ENCODE results near the gene RASSF10. TPM values are rescaled to one million over a fixed set of nuclear protein-coding genes. Genes with fewer than 3 reads are reported as not detected.

Gene RASSF10
- total RNA-seq, 1 experiment from 2014 or later: not detected

- no peak overlapping the region for H3K27ac ChIP-seq (ENCODE audit: low read depth, low read length)
- no peaks in the 10 kb centered on the region for H3K79me2 ChIP-seq (ENCODE audit: insufficient read depth, low read length)
- ATAC-seq (no peak), DNase-seq (ENCODE audit: low read depth, low spot score) (no peak)
- H3K4me1 ChIP-seq (ENCODE audit: control insufficient read depth in 1 of 2, insufficient read depth in 2 of 2, low read length in 2 of 2): no peaks in the 10 kb centered on the region
- H3K4me3 ChIP-seq (replicated peaks in 1 of 2; ENCODE audit: low read depth in 1 of 2, low read length in 2 of 2): no peak overlapping the region
- intact Hi-C loops (cut with micrococcal nuclease): no loop called here
- H3K9me2 ChIP-seq (ENCODE audit: insufficient read depth): no peaks in the 10 kb centered on the region
- H2AFZ ChIP-seq (ENCODE audit: low read depth, low read length, poor library complexity, severe bottlenecking): no peak overlapping the region
- RAD21 ChIA-PET (ENCODE audit: low non-redundant PET in 1 of 2, low total read pairs in 2 of 2, uncharacterized antibody in 2 of 2, unreplicated experiment in 2 of 2): interaction anchor here in 1 of 2 experiments (0.6 kb wide), 1 partner anchor 909 kb away, joined by 3 read pairs; no protein-coding TSS in a partner anchor
- TF ChIP-seq SP1 (IDR thresholded peaks at IDR 0.05; ENCODE audit: low read depth): no peak
- TF ChIP-seq CEBPB (IDR thresholded peaks at IDR 0.05; ENCODE audit: low read depth): no peak
- TF ChIP-seq EZH2phosphoT487 (IDR thresholded peaks at IDR 0.05; ENCODE audit: borderline replicate concordance): no peak
- no peak for TF ChIP-seq TCF7L2 (IDR thresholded peaks at IDR 0.05; ENCODE audit: borderline replicate concordance, extremely low read depth, insufficient read depth, insufficient read length)
- no peak for TF ChIP-seq POLR2A (IDR thresholded peaks at IDR 0.05; ENCODE audit: borderline replicate concordance, extremely low read depth, insufficient read depth, insufficient read length)
- H3K4me2 ChIP-seq (ENCODE audit: low read length): no peak overlapping the region
- no peak overlapping the region for H3K9ac ChIP-seq (ENCODE audit: low read length)
- no TSS peak for BruUV-seq (replicated peaks)
- H4K20me1 ChIP-seq (ENCODE audit: insufficient read depth): no peaks in the 10 kb centered on the region
- CTCF ChIA-PET: no interaction called here
- POLR2A ChIA-PET: no interaction called here
- no peaks in the 10 kb centered on the region for H3K9me3 ChIP-seq (ENCODE audit: control insufficient read depth in 1 of 2, insufficient read depth in 1 of 2, low read depth in 1 of 2, low read length in 2 of 2)
- H3K27me3 ChIP-seq (ENCODE audit: insufficient read depth, low read length): no peaks in the 10 kb centered on the region
- no peaks in the 10 kb centered on the region for H3K36me3 ChIP-seq (ENCODE audit: control insufficient read depth in 1 of 2, insufficient read depth in 2 of 2, low read length in 2 of 2)
Measured at GRCh38 chr11:13008061-13008435, 1.1 kb upstream of the RASSF10 start.

- no peak for ATAC-seq
- POLR2A ChIA-PET: no interaction called here
Measured at GRCh38 chr11:13009476-13009920, 382 bp downstream of the RASSF10 start.

More at GRCh38 chr11:13009476-13009920, 382 bp downstream of the RASSF10 start:
- Histone ChIP-seq H3K36me3 (ENCODE audit: control insufficient read depth in 1 of 2, insufficient read depth in 2 of 2, low read length in 2 of 2) (no peaks in the 10 kb centered on the region), H3K27me3 (ENCODE audit: insufficient read depth, low read length) (no peaks in the 10 kb centered on the region), H2AFZ (ENCODE audit: low read depth, low read length, poor library complexity, severe bottlenecking) (no peak overlapping the region), H4K20me1 (ENCODE audit: insufficient read depth) (no peaks in the 10 kb centered on the region), H3K9ac (ENCODE audit: low read length) (no peak overlapping the region), H3K79me2 (ENCODE audit: insufficient read depth, low read length) (no peaks in the 10 kb centered on the region), H3K4me1 (ENCODE audit: control insufficient read depth in 1 of 2, insufficient read depth in 2 of 2, low read length in 2 of 2) (no peaks in the 10 kb centered on the region), H3K9me3 (ENCODE audit: control insufficient read depth in 1 of 2, insufficient read depth in 1 of 2, low read depth in 1 of 2, low read length in 2 of 2) (no peaks in the 10 kb centered on the region), H3K27ac (ENCODE audit: low read depth, low read length) (no peak overlapping the region), H3K9me2 (ENCODE audit: insufficient read depth) (no peaks in the 10 kb centered on the region), H3K4me2 (ENCODE audit: low read length) (no peak overlapping the region), H3K4me3 (replicated peaks in 1 of 2; ENCODE audit: low read depth in 1 of 2, low read length in 2 of 2) (no peak overlapping the region)
- ChIA-PET CTCF (no interaction called here), RAD21 (ENCODE audit: low non-redundant PET in 1 of 2, low total read pairs in 2 of 2, uncharacterized antibody in 2 of 2, unreplicated experiment in 2 of 2) (no interaction called here)
- intact Hi-C loops (cut with micrococcal nuclease): no loop called here
- no peak for DNase-seq (ENCODE audit: low read depth, low spot score)
- TF ChIP-seq SRF (IDR thresholded peaks at IDR 0.05; ENCODE audit: low read depth) (no peak), EZH2 (IDR thresholded peaks at IDR 0.05) (no peak), ATF3 (IDR thresholded peaks at IDR 0.05) (no peak), CEBPB (IDR thresholded peaks at IDR 0.05; ENCODE audit: low read depth) (no peak), POLR2AphosphoS5 (IDR thresholded peaks at IDR 0.05; ENCODE audit: low read depth, low read length) (no peak), JUND (IDR thresholded peaks at IDR 0.05) (no peak), FOSL1 (IDR thresholded peaks at IDR 0.05; ENCODE audit: low read depth) (no peak), MAX (IDR thresholded peaks at IDR 0.05) (no peak), ZFX (IDR thresholded peaks at IDR 0.05) (no peak), EZH2phosphoT487 (IDR thresholded peaks at IDR 0.05; ENCODE audit: borderline replicate concordance) (no peak)
- no TSS peak for BruUV-seq (replicated peaks)

Measured in HCT116 (cell line).